ENCODE results near the gene TMEM214.

DNA sequence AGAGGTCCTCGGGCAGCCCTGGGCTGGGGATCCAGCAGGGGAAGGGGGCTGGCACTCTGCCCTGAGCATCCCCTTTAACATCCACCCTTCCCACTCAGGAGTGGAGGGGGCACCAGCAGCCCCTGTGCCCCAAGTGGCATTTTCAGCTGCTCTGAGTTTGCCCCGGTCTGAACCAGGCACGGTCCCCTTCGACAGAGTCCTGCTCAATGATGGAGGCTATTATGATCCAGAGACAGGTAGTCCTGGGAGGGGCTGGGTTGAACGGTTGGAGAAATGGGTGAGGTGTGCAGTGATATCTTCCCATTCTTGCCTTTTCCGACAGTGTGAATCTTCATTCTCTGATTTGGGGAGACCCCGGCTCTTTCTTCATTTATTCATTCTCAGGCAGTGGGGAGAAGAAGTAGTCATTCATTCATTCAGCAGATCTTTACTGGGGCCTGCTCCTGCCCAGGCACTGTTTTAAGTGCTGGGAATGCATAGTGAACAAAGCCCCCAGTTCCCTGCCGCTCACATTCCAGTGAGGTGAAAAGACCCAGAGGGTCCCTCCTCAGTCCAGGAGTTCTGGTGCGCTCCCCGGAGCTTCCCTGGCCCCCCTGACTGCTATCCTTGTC is 52.4 kb downstream of the TMEM214 start:
- TF ChIP-seq, protein P1, sequence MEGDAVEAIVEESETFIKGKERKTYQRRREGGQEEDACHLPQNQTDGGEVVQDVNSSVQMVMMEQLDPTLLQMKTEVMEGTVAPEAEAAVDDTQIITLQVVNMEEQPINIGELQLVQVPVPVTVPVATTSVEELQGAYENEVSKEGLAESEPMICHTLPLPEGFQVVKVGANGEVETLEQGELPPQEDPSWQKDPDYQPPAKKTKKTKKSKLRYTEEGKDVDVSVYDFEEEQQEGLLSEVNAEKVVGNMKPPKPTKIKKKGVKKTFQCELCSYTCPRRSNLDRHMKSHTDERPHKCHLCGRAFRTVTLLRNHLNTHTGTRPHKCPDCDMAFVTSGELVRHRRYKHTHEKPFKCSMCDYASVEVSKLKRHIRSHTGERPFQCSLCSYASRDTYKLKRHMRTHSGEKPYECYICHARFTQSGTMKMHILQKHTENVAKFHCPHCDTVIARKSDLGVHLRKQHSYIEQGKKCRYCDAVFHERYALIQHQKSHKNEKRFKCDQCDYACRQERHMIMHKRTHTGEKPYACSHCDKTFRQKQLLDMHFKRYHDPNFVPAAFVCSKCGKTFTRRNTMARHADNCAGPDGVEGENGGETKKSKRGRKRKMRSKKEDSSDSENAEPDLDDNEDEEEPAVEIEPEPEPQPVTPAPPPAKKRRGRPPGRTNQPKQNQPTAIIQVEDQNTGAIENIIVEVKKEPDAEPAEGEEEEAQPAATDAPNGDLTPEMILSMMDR (conservative IDR thresholded peaks at IDR 0.05; ENCODE audit: low read length): no peak
- no peak for TF ChIP-seq EZH2phosphoT487 (IDR thresholded peaks at IDR 0.05; ENCODE audit: borderline replicate concordance)
